NCI-H345 treated with DMSO at 0.1 percent for 48 hours (cell line): ENCODE results near the gene PGF.

Experiments used
- DNase-seq: peaks from one replicate; lab custom pipeline; 2025; ENCODE audit not compliant: unreplicated experiment; lab: John Stamatoyannopoulos, UW

The PGF gene

DNA sequence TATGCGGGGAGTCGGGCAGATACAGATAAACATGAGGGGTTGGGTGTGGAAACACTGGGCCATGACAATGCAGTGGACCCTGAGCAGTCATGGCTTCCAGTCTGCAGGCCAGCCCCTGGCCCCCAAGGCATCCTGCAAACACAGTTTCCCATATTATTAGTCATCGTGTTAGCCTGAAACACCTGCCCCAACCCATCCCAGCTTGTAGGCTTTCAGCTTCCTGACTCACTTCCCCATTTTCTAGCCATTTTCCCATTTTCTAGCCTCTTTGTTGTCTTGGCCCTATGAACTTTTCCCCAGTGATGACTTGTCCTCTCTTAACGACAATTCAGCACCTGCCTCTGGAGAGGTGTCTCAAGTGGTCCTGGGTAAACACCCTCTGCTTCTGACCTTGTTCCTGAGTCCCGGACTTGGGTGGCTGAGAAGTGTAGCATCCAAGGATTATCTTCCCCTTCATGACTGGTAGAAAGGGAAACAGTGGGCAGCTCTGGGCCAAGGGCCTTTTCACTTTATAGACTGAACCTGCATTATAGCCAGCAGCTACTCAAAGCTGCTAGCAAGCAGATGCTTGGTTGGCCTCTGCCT lies 4.3 kb upstream of the PGF start:
- no peak for DNase-seq

DNA sequence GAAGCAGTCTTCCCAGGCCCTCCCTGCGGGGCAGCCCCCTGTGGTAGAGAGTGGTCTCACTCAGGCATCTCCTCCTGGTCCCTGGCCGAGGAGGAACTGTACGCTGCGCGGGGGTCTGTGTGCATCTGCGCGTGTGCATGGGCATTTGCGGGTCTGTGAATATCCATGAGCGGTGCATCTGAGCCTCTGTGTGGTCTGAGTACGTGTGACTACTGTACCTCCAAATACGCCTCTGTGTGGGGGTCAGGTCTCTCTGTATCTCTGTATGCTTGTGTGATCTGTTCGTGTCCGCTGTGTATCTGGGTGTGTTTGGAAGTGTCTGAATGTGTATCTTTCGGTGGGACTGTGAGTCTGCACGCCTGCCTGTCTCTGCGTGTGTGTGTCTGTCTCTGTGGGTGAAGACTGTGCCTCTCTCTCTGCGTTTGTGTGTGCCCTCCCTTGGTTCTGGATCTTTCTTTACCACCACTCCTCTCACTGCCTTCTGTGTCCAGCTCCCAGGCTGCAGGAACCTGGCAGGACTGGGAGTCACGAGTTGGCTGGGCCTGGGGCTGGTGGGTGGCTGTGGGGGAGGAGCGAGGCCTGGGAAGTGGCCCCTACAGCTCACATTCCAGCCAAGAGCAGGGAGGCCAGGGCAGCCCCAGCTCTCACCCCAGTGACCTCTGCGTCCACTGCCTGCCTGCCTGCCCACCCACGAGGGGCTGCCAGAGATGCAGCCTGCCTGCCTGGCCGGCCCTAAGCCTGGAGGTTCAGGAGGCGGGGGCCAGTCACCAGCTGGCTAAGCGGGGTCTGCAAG lies 1.1 kb upstream of the PGF start:
- DNase-seq: no peak

DNA sequence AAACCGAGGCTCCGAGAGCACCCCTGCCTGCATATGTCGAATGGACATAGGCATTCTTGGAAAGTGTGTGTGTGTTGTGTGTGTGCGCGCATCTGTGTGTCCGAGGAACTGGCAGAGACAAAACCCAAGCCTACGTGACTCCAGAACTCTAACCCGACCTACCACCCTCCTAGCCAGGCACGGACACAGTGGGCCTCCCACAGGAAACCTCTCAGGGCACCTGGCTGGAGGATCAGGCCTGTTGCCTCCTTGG lies 556 bp upstream of the PGF start:
- no peak for DNase-seq

DNA sequence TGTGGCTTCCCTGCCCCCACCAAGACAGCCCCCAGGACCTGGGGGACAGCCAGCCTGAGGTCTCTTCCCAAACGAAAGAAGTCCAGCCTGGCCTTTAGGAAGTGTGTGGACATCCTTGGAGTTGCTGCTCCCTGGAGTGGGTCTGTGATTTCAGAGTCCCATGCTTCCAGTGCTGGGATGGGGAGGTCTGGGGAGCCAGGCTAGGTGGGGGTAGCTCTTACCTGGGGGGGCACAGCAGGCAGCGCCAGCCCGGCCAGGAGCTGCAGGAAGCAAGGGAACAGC lies 509 bp downstream of the PGF start:
- no peak for DNase-seq

DNA sequence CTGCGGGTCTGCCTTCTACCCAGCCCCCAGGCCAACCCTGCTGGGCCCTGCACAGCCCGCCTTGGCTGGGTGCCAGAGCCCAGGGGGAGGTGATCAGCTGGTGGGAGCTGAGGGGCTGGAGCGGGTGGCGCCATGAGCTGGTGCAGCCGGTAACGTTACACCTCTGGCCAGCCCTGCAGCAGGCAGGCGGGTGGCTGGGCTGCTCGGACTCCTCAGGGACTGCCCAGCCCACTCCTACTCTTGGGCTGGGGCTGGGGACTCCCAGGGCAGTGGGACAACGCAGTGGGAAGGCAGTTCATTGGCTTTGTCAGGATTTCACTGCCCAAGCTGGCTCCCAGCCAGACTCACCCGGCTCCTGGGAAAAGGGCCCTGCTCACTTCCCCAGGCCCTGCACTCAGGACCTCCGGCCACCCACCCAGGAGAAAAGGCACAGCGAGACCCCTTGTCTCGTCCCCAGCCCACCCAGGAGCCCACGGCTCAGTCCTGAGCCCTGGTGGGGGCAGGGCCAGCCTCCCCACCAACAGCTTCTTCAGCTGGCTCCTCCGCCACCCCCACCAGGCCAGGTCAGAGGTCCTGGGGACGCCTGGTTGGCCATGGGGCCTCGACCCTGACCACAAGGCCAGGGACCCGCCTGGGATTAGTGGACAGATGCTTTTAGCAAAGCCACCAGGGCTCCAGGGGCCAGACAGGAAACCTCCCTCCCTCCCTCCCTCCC lies 1.0 kb downstream of the PGF start:
- peak; percentile 79 for DNase-seq

DNA sequence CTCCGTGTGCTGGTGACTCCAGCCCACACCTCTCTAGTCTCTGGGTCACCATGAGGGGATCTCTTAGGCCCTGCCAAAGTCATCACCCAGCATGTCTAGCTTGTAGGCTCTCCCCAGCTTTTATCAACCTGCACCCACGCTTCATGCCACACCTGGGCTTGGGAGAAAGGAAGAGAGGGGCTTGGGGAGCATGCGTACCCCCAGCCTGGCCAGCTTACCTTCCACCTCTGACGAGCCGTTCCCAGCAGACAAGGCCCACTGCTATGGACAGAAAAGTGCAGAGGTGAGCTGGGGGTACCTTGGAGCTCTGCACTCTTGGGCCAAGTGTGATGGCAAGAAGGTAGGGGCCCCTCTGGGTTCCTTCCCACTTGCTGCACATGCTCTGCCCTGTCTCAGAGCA lies 1.7 kb downstream of the PGF start:
- no peak for DNase-seq

DNA sequence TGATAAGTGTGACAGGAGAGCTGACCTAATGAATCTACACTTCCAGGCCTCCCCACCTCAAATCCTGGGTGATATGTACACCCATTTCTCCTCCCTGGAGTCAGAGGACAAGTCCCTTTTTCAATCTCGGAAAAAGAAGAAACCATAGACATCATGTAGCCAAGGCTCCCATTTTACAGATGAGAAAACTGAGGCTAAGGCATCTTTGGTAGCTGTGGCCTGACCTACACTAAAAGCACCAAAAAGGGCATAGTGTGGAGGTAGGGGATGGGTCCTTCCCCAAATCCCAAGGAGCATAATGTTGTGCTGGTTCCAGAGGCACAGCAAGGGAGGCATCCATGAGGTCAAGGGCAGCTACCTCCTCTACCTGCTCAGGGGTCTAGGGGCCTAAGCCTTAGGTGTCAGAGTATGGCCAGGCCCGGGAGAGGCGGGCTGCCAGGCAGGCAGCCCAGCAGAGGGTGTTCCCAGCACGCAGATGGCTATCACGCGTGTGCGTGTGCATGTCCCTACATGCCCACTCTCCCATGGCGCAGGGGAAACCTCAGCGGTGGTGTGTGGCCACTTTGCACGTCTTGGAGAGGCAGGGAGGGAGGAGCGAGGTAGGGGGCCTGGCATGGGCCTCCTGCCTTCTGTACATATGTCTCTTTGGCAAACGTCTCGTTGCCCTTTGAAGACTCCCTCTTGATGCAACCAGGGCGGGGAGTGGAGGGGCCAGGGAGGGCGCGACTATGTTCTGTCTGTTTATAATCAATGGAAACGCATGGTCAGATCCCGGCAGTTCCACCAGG lies 2.5 kb downstream of the PGF start:
- DNase-seq: peak; percentile 18

DNA sequence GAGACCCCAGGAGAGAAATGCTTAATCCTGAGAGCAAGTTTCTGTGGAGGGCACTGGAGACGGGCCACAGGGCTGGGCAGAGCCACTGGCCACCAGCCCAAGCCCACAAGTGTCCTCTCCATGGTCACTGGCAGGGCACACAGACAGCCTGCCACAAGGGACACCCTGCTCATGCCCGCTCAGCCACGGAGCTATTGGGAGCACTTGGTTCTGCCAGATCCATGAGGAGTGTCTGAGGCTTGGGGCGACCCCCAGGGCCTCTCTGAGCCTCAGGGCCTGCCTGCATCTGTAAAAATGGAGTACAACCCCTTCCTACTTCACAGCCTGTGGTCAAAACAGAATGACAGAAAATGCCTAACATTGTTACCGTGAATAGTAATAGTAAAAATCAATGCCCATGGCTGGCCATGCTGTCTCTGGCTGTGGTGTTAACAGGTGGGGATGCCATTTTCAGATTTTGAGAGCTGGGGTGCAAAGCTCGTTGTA lies 3.2 kb downstream of the PGF start:
- DNase-seq: no peak

DNA sequence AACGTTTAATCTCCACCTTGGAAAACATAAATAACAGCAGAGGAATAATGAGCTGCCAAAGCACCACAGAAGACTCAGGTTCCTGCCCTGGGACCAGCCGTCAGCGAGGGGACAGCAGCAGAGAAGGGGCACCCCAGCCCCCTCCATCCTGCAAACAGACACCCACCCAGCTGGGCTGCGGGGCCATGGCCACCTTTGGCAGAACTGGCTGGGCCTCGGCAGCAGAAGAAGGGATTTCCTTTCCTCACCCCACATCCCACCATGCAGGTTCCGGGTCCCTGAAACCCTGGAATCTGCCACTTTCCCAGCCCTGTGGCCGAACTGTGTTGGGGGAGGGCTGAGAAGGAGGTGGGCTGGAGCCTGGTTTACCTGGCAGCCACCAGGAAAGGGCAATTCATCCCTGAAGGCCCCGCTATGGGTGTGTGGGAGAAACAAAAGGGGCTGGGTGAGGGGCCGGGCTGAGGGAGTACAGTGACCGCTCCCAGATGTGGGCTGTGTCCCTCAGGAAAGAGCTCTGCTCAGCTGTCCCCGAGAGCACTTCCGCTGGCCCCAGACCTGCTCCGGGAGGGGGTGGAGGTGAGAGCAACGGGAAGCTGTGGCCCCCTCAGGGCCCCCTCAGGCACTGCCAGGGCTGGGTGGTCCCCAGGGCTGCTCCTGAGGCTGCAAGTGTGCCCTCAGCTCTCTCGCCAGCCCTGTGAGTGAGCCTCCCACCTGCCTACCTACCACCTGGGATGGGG lies 3.8 kb downstream of the PGF start:
- no peak for DNase-seq

DNA sequence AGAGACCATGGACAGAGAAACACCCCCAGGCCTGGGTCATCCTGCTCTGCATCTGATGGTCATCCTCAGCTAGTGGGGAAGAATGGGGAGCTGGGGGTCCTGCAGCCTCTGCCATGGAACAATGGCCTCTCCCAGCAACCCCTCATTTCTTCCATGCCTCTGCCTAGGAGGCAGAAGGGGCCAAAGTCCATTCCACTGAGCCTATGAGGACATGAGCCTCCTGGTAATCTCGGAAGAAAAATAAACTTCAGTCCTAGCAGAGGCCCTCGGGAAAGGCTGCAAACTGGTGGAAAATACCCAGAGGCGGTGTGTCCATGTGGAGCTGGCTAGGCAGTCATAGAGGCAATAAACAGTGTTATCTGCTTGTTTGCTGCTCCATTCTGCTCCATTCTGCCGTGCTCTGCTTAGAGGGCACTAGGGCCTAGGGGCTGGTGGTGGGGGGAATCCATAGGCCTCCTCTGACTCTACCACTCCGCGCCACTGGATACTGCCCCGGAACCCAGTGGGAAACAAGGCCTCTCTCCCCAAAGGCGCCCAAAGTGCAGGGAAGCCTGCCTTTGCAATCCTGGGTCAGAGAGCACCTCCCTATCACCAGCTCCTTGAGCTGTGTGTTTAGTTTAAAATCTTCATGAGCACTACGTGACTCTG lies 4.5 kb downstream of the PGF start:
- DNase-seq: no peak

DNA sequence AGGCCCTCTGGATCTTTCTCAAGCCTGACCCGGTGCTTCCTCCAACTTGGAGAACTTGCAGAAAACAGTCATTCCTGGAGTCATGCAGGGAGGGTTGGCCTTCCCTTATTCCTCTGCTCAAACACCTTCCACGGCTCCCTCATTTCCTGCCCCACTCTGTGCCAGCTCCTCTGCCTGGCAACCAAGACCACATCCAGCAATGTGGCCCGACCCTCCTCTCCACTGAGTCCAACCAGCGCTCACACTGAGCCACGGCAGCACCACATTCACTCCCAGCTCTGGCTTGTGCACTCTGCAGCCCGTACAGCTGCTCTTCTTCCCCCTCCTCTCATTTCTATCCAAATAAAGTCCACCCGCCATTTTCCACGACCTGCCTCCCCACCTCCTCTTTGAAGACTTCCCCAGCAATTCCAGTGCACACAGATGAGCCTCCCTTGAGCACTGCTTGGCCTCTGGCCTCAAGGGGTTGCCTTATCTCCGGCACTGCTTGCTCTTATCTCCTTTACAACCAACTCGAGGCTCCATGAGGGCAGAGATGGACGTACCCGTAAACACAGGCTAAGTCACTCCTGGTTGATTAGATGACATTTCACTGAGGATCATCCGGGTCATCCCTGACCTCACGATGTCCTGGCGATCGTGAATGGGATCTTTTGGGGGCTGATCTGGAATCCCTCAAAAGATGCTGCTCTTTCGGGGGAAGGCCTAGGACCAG lies 5.4 kb downstream of the PGF start:
- no peak for DNase-seq

DNA sequence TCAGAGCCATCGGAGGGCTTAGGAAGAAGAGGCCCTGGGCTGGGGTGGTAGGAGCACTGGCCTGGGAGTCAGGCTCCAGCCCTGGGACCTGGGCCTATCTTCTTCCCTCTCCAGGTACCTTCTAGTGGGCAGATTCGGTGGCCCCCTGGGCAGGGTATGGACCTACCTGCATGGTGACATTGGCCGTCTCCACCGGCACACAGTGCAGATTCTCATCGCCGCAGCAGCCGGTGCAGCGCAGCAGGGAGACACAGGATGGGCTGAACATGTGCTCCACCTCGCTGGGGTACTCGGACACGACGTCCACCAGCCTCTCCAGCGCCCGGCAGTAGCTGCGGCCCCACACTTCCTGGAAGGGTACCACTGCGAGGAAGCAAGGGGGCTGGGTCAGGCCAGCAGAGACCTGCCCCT lies 6.2 kb downstream of the PGF start:
- no peak for DNase-seq

DNA sequence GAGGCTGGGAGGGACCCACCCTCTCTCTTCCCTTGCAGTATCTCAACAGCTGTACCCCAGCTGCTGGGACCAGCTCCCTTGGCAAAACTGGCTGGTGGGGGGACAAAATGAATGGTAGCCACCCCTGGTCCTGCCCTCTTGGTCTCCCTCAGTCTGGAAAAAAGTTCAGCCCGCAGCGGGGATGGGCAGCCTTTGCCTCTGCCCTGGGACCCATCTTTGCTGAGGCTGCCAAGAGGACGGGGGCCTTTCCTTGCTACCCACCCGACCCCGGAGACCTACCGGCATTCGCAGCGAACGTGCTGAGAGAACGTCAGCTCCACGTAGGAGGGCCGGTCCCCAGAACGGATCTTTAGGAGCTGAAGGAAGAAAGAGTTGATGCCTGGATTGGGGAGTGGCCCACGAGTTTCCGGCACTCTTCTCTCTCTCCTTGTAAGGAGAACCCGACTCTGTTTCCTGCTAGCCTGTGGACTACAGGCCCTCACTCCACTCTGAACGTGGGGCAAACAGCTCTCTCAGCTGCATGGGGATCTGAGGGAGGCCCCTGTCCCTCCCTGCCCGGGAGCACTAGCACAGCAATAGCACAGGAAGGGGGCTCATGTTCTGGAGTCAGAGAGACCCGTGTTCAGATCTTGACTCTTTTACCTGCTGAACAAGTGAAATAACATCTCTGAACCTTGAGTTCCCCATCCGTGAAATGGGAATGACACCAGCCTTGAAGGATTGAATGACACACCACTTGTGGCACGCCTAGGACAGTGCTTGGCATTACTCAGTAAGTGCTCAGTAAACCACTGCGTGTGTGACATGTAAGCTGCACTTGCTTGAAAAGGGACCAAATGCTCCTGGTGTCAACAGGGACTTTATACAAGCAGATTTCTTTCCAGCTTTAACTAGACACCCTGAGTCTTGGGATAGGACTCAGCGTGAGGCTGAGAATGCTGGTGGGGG lies 6.9 kb downstream of the PGF start:
- DNase-seq: no peak

DNA sequence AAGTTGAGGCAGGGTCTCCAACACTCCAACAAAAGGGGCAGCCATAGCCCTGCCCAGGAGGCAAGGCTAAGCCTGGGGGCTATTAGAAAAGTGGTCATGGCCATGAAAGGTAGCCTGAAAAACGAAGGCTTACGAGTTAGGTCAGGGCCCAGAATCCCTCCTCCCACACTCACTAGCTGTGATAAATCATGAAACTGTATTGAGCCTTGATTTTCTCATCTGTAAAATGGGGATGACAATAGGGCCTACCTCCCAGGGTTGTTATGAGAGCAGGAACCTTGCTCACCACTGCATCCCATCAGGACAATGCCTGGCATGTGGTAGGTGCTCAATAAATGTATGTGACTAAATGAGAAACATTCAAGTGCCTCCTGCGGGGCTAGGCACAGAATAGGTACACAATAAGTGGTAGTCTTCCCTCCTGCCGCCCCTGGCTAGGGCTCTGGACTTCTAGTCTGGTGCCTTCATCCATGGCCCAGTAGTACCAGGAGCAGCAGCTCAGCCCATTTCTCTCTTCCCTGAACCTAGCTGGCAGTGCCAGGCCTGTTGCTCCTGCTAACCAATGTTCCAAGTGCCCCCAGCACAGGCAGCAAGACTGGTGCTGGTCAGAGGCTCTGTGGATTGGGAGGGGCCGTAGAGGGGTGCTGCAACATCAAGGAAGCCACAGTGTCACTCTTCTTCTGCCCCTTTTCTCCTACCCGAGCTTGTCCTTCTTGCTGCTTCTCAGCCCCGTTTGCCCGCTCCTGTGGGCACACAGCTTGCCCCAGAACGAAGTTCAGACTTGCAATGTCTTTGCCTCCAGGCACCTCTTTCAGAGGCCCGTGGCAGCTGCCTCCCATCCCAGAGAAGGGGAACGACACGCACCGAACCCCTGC lies 7.8 kb downstream of the PGF start:
- DNase-seq: no peak

DNA sequence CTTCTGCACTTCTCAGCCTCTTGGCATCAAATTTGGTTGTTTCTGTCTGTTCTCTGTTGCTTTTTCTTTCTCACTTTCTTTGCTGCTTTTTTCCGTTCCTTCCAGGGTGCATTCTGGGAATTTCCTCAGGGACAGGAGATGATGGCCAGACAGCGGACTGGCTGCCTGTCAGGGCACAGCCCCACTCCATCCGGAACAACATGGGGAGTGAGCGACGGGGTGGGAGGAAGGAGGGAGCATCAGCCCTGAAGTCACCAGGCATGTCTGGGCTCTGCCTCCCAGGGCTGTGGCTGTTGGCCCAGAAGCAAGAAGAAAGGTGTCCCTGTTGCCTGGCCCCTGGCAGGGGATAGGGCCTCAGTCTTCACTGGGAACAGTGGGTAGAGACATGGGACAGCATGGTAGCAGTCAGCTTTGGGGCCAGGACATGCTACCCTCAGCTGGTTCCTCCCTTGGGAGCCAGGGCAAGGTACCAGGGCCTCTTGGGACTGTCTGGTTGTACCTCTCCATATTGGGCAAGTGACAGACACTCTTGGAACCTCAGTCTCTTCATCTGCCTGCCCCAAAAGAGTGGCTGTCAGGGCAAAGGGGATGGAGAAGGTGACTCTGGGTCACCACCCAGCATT lies 8.6 kb downstream of the PGF start:
- no peak for DNase-seq

DNA sequence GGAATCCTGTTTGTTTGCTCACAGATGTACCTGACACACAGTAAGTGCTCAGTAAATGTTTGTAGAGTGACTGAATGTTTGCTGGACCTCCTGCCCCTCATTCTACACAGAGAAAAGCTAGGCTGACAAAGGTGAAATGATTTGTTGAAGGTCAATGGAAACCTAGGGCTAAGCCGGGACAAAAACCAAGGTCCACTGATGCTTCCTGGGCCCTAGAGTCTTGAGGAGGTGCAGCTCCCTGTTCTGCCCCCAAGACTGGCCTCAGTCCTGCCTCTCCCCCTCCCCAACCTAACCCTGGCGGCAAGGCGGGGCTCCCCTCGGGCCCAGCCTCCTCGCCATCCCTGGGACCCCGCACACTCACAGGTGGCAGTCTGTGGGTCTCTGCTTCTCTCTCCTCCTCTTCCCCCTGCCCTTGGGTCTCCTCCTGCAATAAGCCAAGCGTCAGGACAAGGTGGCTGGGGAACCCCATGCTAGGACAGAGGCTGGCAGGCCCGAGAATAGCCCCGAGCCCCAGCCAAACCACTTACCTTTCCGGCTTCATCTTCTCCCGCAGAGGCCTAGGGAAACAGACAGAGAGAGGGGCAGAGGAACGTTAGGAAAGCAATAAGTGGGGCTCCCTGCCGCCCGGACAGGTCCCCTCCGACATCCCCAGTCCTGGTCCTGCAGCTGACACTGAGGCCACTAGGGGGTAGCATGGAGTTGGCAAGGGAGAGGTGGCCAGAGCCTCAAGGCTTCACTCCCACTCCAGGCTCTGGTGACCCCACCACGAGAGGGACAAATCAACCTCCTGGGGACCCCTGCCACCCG lies 9.3 kb downstream of the PGF start:
- peak; percentile 27 for DNase-seq
